ENCODE data around the gene UBE2G2.

Gene UBE2G2

GRCh38 chr21:44751799-44752636 is 49.6 kb downstream of the UBE2G2 start:
- DNase-seq (ENCODE audit: low spot score) (no peak), FAIRE-seq (no peak)

DNA sequence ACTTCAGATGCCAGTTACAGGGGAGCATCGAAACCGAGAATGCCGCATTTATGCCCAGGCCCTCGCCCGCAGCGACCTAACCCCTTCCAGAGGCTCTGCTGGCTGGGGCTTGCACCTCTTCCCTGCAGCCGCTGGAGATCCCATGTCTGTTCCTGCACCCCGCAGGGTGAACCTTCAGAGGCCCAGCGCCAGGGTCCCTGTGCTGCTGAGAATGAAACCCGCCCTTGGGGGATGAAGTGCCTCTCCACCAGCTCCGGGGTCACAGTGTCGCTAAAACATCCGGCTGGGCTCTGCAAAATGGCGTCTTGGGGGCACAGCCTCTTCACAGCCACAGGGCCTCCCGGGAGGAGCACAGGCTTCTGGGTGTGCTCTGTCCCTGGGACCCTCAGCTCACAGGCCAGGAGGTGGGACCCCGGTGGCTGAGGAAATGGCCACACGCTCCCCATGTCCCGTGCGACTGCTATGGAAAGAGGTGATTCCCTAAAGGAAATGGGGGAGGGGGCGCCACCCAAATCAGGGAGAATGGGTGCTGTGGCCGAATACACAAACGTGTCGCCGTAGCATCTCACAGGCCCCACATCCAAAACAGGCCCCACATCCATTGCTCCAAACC is 50.3 kb downstream of the UBE2G2 start:
- no peak for FAIRE-seq
- DNase-seq (ENCODE audit: low spot score), result no peak

GRCh38 chr21:44750675-44751025 is 51.0 kb downstream of the UBE2G2 start:
- FAIRE-seq (no peak), DNase-seq (ENCODE audit: low spot score) (no peak)

DNA sequence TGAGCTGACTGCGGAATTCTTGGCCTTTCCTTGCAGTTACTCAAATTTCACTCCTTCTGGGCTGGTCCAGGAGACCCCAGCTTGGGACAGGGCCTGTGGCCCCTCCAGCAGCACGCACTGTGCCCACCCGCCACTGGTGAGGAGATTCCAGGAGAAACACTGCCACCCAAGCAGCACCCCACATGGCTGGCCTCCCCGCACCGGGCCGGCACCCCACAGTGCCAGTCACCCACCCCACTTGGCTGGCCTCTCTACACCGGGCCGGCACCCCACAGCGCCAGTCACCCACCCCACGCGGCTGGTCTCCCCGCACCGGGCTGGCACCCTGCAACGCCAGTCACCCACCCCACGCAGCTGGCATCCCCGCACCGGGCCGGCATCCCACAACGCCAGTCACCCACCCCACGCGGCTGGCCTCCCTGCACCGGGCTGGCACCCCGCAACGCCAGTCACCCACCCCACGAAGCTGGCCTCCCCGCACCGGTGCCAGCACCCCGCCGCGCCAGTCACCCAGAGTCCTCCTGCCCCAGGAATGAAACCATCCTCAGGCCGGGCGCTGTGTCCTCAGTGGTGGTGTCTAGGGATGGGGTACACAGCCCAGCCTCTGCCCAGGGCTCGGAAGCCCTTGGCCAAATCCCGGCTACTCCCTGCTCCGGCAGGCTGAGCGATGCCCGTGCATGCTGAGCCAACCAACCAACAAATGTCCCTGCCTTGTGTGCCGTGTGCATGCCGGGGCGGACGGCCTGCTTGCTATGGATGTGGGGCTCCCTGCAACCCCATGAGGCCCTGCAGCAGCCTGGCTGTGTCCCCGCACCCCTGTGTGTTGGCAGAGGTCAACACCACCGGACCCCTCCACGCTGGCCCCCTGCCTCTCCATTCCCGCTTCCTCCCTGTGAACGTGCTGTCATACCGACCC is 51.6 kb downstream of the UBE2G2 start:
- DNase-seq (ENCODE audit: low spot score), result no peak
- no peak for FAIRE-seq

GRCh38 chr21:44749116-44749758 is 52.4 kb downstream of the UBE2G2 start:
- FAIRE-seq (no peak), DNase-seq (ENCODE audit: low spot score) (no peak)

DNA sequence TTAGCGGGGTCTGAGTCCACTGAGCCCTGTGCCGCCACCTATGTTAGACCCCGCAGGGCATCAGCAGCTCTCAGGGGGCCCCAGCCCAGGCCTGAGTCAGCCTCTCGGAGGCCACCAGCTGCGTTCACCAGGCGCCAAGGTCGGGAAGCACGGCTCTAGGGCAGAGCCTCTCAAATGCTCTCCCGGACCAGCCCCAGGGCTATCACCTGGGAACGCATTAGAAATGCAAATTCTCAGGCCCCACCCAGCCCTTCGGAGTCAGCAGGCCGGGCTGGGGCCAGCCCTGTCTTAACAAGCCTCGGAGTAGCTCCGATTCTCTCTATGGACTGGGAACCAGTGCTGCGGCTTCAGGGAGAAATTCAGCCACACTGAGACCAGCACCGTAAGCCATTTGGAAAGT is 53.0 kb downstream of the UBE2G2 start:
- FAIRE-seq (no peak), DNase-seq (ENCODE audit: low spot score) (no peak)

- DNase-seq (ENCODE audit: low spot score) (no peak), FAIRE-seq (no peak)
Observed at GRCh38 chr21:44742418-44743153, 59.0 kb downstream of the UBE2G2 start.

GRCh38 chr21:44741921-44742320 is 59.7 kb downstream of the UBE2G2 start:
- no peak for FAIRE-seq

DNA sequence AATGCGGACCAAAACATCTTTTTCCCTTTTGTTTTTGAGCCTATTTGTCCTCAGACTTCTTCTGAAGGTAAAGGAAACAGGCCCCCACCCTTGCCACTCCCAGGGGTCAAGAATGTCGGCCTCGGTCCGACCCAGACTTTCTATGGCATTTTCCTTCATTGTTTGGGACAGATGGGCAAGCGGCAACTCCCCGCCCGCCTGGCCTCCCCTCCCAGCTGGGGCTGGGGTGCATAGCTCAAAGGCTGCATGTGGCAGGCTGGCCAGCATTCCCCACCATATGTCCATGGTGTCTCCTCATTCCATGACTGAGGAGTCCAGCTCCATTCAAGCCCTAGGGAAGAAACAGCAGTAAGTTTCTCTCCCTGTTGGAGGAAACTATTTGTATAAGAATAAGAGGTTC is 60.9 kb downstream of the UBE2G2 start:
- DNase-seq (ENCODE audit: low spot score) (no peak), FAIRE-seq (no peak)

More at GRCh38 chr21:44741921-44742320, 59.7 kb downstream of the UBE2G2 start:
- DNase-seq (ENCODE audit: low spot score), result no peak

- FAIRE-seq (no peak), DNase-seq (ENCODE audit: low spot score) (no peak)
Observed at GRCh38 chr21:44739316-44739715, 62.3 kb downstream of the UBE2G2 start.

DNA sequence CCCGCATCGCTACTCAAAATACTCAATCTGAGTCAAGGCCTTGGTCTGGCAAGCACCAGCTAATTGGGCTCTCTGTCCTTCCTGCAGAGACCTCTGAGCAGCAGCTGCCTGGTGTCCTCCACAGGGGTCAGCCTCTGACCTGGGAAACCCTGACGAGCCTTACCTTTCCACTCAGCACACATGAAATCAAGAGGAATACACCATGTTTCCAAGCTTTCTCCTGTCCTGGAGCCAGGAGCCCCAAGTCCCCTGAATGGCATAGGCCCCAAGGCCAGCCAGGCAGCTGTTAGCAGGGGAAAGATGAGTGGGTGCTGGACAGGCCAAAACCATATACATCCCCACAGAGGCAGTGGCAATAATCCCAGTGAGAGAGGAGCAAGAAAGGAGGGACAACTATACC is 63.0 kb downstream of the UBE2G2 start:
- no peak for DNase-seq (ENCODE audit: low spot score)
- no peak for FAIRE-seq

DNA sequence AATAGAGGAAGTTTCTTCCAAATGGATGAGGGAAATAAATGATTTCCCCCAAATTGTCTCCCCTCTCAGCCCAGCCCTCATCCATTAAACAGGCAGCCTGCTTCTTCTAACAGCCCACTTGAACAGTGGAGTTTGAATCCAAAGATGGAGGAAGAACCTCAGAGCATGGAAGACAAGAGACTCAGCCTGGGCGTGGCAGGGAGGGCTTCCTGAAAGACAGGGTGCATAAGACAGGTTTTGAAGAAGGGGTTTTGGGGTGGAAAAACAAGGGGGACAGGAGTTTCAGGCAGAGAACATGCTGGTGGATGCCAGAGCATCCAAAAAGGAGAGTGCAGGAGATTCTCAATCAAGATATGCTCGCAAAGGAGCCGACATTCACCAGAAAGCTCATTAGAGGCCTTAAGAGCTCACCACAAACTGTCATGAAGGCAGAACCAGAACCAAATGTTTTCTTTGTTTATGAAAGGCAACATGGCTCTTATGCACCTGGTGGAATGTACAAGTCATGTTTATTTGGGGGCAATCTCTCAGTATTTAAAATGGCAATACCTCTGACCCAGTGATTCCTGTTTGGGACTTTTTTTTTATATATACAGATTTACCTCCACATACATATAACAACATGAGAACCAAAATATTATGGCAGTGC is 63.8 kb downstream of the UBE2G2 start:
- DNase-seq (ENCODE audit: low spot score), result no peak
- FAIRE-seq, result no peak

- no peak for DNase-seq (ENCODE audit: low spot score)
Observed at GRCh38 chr21:44736291-44737004, 65.2 kb downstream of the UBE2G2 start.

GRCh38 chr21:44735821-44736220 is 65.8 kb downstream of the UBE2G2 start:
- no peak for FAIRE-seq

More at GRCh38 chr21:44736291-44737004, 65.2 kb downstream of the UBE2G2 start:
- no peak for FAIRE-seq

GRCh38 chr21:44734841-44735240 is 66.8 kb downstream of the UBE2G2 start:
- FAIRE-seq (no peak), DNase-seq (ENCODE audit: low spot score) (no peak)

More at GRCh38 chr21:44735821-44736220, 65.8 kb downstream of the UBE2G2 start:
- DNase-seq (ENCODE audit: low spot score), result no peak

DNA sequence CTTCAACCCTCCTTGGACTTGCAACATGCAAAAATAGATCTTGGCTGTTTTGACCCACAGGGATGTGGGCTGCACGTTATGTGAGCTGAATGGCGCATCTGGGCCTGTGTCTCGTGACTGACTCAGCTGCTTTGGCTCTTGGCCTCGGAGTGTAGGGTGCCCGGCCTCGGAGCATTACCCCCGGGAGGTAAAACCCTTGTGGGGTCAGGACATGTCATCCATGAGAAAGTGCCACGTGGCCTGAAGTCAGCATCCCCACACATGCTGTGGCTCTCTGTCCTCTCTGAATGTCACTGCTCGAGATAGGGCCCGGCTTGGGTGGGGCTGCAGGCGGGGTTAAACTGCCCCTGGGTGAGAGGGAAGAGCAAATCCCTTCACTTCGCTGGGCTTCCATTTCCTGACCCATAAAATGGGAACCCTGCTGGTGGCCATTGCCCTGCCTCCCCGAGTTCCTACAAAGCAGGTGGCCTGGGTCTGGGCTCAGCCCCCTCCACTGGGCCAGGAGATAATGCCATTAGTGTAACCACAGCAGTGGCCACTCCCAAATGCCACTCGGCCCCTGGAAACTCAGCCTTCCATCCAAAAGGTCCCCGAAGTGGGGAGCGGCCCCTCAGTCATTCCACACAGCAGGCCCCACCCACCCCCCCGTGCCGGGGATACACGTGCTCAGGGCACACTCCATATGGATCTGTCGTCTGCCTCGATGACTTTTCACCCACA is 67.4 kb downstream of the UBE2G2 start:
- FAIRE-seq (no peak), DNase-seq (ENCODE audit: low spot score) (no peak)

DNA sequence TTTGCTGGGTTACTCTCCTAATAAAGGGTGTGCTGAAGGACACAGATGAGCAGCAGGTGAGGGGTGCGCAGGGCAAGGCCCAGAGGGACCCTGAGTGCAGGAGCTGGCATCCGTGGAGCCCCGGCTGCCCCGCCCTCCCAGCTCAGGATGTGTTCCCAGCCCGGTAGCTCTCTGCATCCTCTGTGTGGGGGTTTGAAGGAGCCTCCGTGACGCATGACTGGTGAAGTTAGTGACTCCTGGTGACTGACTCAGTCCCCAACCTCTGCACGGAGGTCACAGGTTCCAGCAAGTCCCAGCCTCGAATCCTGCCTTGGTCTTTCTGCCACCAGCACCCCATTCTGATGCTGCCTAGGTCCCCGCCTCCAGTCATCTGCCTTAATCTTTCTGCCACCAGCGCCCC is 68.7 kb downstream of the UBE2G2 start:
- DNase-seq (ENCODE audit: low spot score) (no peak), FAIRE-seq (no peak)

- FAIRE-seq (no peak), DNase-seq (ENCODE audit: low spot score) (no peak)
Observed at GRCh38 chr21:44732263-44732662, 69.4 kb downstream of the UBE2G2 start.
